Fibroblast of lung (primary cell): ENCODE data around the gene ERF.

Experiments
- EZH2 ChIP-seq: IDR thresholded peaks from 2 replicates; pipeline ENCODE4 v1.5.1; 2012; ENCODE audit warnings: low read length, control low read depth, mild to moderate bottlenecking; ENCODE audit errors: missing control alignments
- TF ChIP-seq, protein P1 (sequence below), 2 donors: IDR thresholded peaks in 1 of 2; conservative IDR thresholded peaks in 1 of 2; 1 replicate in 1 of 2; 2 replicates in 1 of 2; pipeline ENCODE4 v1.5.1; 2011 to 2012; ENCODE audit warnings: low read length in 2 of 2, control low read depth in 1 of 2, inconsistent platforms in 1 of 2, low read depth in 1 of 2, mild to moderate bottlenecking in 1 of 2

DNA sequence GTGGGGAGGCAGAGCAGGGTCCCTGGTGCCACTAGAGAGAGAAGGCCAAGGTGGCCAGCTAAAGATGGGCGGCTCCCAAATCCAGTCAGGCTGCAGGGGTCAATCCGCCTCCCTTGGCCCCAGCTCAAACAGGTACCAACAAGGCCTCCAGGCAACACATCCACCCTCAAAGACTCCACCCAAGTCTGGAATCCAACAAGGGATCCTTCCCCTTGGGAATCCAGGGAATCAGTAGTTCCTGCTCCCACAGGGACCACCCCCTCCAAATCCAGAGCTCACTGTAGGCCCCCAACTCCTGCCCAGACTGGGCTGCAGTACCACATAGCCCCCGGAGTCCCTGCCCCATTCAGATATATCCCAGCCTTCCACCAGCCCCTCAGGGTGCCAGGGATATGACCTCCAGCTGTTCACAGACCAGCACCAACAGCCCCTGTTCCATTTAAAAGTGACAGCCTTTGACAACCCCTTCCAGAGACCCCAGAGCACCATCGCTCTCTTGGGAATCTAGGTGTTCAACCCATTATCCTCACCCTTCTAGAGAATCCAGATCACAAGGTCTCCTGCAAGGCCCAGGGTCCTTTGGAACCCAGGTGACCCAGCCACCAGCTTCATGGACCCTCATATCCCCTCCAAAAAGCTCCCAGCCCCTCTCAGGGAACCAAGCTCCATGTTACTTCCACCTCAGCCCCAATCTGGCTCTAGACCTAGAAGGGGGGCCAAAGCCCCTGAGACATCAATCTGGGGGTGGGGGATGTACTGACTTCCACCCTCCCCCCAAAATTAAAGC, 3.2 kb downstream of the ERF start:
- no peak for TF ChIP-seq EZH2
- TF ChIP-seq, protein P1, sequence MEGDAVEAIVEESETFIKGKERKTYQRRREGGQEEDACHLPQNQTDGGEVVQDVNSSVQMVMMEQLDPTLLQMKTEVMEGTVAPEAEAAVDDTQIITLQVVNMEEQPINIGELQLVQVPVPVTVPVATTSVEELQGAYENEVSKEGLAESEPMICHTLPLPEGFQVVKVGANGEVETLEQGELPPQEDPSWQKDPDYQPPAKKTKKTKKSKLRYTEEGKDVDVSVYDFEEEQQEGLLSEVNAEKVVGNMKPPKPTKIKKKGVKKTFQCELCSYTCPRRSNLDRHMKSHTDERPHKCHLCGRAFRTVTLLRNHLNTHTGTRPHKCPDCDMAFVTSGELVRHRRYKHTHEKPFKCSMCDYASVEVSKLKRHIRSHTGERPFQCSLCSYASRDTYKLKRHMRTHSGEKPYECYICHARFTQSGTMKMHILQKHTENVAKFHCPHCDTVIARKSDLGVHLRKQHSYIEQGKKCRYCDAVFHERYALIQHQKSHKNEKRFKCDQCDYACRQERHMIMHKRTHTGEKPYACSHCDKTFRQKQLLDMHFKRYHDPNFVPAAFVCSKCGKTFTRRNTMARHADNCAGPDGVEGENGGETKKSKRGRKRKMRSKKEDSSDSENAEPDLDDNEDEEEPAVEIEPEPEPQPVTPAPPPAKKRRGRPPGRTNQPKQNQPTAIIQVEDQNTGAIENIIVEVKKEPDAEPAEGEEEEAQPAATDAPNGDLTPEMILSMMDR (conservative IDR thresholded peaks at IDR 0.05 in 1 of 2, IDR thresholded peaks at IDR 0.05 in 1 of 2; ENCODE audit: low read depth in 1 of 2, low read length in 2 of 2): no peak
